Mesothelial cell of epicardium (in vitro differentiated cells): Measurements from ENCODE around the gene NCCRP1. TPM values are rescaled to one million over a fixed set of nuclear protein-coding genes. Genes with fewer than 3 reads are reported as not detected.
A peak's percentile ranks its signal among the peaks of the same experiment; 100 is the strongest.

Experiments used
- DNase-seq, 2 experiments: peaks; one replicate each; pipeline ENCODE4 v3.0.0; 2021; ENCODE audit warnings: low spot score in 2 of 2; ENCODE audit not compliant: unreplicated experiment in 2 of 2
- H3K27ac Mint-ChIP-seq: 2 replicates; pipeline ENCODE4 v1.8.0; 2021; ENCODE audit warnings: mixed read lengths
- H3K27me3 Mint-ChIP-seq: 2 replicates; pipeline ENCODE4 v1.8.0; 2021; ENCODE audit warnings: low read depth, mixed read lengths
- H3K36me3 Mint-ChIP-seq: 2 replicates; pipeline ENCODE4 v1.8.0; 2021; ENCODE audit warnings: mixed read lengths
- H3K4me1 Mint-ChIP-seq: 2 replicates; pipeline ENCODE4 v1.8.0; 2021; ENCODE audit warnings: mixed read lengths
- H3K4me3 Mint-ChIP-seq: 2 replicates; pipeline ENCODE4 v1.8.0; 2021; ENCODE audit warnings: mild to moderate bottlenecking, moderate library complexity, mixed read lengths
- H3K9me3 Mint-ChIP-seq: 2 replicates; pipeline ENCODE4 v1.8.0; 2021; ENCODE audit warnings: mixed read lengths
- total RNA-seq: library from RNA; stranded (reverse); gene quantifications from 3 replicates; pipeline ENCODE4 v1.2.1, GENCODE V29; 2021
- TF ChIP-seq, protein P1 (sequence below): fragments of 200-600 bp; sonication (generic); IDR thresholded peaks from one replicate; pipeline ENCODE4 v1.5.0; 2021; ENCODE audit warnings: antibody characterized with exemption; ENCODE audit not compliant: unreplicated experiment

The NCCRP1 gene
- total RNA-seq, 1 donor from 2014 or later: 11.7 TPM

DNA sequence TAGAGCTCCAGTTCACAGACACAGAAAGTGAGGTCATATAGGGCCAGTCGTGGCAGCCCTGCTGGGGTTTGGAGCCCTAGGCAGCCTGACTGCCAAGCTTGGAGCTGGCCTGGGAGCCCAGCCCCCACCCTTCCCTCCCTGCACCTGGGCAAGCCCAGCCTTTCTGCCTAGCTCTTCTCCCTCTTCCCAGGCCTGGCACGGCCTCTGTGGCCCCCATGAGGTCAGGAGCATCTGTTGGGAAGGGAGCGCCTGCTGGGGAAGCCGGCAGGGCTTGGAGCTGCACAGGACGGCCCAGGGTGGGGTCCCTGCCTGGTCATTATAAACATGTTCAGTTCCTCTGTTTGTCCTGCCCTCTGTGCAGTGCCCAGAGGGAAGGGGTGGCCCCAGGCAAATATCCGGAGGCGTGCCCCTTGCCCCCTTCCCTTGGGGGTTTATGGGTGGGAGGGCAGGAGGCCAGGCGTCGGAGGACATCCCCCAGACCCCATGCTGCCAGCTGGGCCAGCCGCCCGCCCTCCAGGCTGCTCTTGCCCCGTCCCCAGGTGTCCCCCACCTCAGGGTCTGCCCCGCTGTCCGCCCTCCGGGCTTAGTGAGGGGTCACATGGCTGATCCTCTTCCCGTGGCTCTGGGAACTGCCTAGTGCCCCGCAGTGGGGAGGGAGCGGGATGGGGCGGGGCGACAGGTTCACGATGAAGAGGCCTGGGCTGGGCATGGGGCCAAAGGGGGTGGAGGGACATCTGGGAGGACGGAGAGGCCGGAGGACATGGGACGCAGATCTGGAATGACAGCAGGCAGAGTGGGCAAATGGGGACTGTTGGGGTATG lies 30.0 kb upstream of the NCCRP1 start:
- Mint-ChIP-seq H3K9me3 (no peaks in the 10 kb centered on the region), H3K36me3 (peaks cover 1% of the 10 kb centered on the region), H3K4me1 (peaks cover 25% of the 10 kb centered on the region), H3K27me3 (no peaks in the 10 kb centered on the region), H3K4me3 (peak overlapping the region; percentile 42), H3K27ac (peak overlapping the region; percentile 95)
- TF ChIP-seq, protein P1, sequence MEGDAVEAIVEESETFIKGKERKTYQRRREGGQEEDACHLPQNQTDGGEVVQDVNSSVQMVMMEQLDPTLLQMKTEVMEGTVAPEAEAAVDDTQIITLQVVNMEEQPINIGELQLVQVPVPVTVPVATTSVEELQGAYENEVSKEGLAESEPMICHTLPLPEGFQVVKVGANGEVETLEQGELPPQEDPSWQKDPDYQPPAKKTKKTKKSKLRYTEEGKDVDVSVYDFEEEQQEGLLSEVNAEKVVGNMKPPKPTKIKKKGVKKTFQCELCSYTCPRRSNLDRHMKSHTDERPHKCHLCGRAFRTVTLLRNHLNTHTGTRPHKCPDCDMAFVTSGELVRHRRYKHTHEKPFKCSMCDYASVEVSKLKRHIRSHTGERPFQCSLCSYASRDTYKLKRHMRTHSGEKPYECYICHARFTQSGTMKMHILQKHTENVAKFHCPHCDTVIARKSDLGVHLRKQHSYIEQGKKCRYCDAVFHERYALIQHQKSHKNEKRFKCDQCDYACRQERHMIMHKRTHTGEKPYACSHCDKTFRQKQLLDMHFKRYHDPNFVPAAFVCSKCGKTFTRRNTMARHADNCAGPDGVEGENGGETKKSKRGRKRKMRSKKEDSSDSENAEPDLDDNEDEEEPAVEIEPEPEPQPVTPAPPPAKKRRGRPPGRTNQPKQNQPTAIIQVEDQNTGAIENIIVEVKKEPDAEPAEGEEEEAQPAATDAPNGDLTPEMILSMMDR: no peak
- DNase-seq: peak; percentile 77 to 84

DNA sequence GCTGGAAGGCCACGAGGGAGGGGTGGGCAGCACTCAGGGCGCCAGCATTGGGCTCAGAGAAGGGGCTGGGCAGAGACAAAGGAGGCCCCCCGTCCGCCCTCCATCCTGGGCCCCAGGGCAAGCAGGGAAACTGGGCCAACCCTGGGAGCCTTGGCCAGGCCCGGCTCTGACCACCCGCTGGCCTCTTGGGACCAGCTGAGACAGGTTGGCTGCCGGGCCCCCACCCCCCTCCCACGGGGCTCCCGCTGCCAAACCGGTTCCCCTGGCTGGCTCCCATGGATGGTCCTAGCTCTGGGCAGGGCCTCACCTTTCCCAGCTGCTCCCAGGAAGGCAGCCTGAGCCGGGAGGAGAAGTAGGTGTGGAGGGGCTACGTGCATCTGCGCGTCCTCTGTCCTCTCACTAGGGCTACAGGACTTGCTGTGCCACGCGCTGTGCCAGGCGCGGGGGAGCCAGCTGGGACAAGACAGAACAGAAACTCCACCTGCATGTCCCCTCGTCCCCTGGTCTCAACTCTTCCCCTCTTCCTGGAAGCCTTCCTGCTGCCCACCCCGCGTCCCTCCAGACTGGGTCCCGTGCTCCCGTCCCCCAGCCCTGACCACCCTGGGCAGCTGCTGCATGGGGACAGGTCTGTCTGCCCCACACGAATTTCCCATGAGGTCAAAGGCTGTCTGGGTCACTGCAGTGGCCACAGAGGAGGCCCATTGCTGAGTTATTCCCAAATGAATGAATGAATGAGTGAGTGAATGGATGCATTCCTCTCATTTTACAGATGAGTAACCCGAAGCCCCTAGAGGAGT lies 29.1 kb upstream of the NCCRP1 start:
- peak overlapping the region; percentile 95 for H3K27ac Mint-ChIP-seq
- no peaks in the 10 kb centered on the region for H3K9me3 Mint-ChIP-seq
- no peaks in the 10 kb centered on the region for H3K27me3 Mint-ChIP-seq
- H3K36me3 Mint-ChIP-seq: no peaks in the 10 kb centered on the region
- DNase-seq: no peak
- TF ChIP-seq, protein P1: no peak
- H3K4me3 Mint-ChIP-seq: peak overlapping the region; percentile 42
- H3K4me1 Mint-ChIP-seq: peaks cover 22% of the 10 kb centered on the region

DNA sequence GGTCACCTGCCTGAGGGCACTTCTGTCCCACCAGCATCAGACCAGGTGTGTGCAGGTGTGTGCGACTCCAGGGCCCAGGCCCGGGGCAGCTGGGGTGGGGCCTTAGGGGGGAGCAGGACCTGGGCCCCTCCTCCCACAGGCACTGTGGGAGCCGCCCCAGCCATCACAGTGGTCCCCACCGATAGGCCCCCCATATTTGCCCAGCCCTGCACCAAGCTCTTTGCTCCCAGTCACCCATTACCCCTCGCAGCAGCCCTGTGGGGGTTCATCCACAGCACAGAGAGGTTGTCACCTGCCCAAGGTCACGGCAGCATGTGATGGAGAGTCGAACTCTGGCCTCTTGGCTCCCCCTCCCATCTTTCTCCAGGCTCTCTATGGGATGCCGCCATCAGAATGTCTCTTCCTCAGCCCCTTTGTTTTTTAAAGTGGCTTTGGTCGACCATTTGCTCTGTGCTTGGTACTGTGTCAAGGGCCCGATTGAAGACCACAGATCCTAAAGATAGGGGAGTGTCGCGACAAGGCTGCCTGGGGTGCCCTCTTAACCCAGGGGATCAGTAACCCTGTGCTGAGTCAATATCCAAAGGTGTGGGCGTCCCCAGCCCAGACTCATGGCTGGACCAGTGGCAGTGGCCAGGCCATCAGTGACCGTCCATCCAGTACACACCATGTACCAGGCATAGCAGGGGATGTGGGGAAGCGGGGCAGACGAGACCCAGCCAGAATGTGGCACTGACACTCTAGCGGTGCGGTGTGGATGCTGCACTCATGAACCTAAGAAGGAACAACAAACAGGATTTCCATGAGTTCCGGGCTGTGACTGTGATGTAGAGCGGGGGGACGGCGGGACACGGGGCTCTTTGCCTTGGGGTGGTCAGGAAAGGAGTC lies 28.3 kb upstream of the NCCRP1 start:
- Mint-ChIP-seq H3K27ac (peak overlapping the region; percentile 71), H3K4me3 (no peak overlapping the region), H3K36me3 (no peaks in the 10 kb centered on the region), H3K4me1 (peaks cover 14% of the 10 kb centered on the region), H3K9me3 (no peaks in the 10 kb centered on the region), H3K27me3 (no peaks in the 10 kb centered on the region)
- DNase-seq: no peak
- TF ChIP-seq, protein P1: no peak

DNA sequence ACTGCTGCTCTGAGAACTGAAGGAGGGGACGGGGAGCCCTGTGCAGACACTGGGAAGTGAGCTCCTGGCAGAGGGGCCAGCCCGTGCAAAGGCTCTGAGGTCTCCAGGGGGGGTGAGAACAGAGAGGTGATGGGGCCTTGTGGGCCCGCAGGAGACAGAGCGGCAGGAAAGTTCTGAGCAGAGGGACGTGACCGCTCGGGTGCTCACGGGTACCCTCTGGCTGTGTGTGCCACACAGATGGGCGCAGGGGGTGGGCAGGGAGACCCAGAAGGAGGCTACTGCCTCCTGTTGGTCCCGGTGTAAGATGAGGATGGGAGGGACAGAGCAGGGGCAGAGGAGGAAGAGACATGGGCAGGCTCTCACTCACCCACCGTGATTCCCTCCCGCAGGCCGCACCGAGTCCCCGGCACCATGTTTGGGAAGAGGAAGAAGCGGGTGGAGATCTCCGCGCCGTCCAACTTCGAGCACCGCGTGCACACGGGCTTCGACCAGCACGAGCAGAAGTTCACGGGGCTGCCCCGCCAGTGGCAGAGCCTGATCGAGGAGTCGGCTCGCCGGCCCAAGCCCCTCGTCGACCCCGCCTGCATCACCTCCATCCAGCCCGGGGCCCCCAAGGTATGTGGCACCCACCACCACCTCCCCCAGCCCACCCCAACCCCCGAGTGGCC lies 27.5 kb upstream of the NCCRP1 start:
- Mint-ChIP-seq H3K36me3 (no peaks in the 10 kb centered on the region), H3K9me3 (no peaks in the 10 kb centered on the region), H3K27me3 (no peaks in the 10 kb centered on the region), H3K4me3 (no peak overlapping the region), H3K27ac (peak overlapping the region; percentile 71), H3K4me1 (peaks cover 14% of the 10 kb centered on the region)
- no peak for DNase-seq
- TF ChIP-seq, protein P1: no peak
